Measurements from ENCODE around the gene CYP2B6. TPM values are rescaled to one million over a fixed set of nuclear protein-coding genes. Genes with fewer than 3 reads are reported as not detected.
A peak's percentile ranks its signal among the peaks of the same experiment; 100 is the strongest.
"Not testable (repeated sequence)": the region's sequence is repeated elsewhere in the genome, so short reads cannot be mapped to it uniquely, and the experiment has no call there.

Gene CYP2B6
- total RNA-seq, 1 donor from 2014 or later, result not detected

DNA sequence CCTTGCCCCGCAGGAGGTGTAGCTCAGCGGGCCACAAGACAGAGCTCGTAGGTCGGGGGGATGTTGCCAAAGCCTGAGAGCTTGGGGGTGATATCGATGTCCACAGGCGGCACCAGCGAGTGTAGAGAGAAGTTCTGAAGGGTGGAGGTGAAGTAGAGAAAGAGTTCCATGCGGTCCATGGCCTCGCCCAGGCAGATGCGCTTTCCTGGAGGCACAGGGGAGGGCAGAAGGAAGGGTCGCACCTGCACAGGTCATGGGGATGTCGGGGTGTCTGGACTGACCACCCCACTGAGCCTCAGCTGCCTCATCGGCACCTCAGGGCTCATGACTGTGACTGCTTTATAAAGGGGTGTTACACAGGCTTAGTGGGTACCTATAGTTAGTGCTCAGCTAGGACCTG, 59.3 kb downstream of the CYP2B6 start:
- no peaks in the 10 kb centered on the region for H3K36me3 Mint-ChIP-seq (ENCODE audit: unreplicated experiment)
- H3K4me1 Mint-ChIP-seq (ENCODE audit: unreplicated experiment), result no peaks in the 10 kb centered on the region
- no peak overlapping the region for H3K4me3 Mint-ChIP-seq (ENCODE audit: unreplicated experiment)
- DNase-seq (ENCODE audit: extremely low spot score, unreplicated experiment), result peak; percentile 79
- no peak overlapping the region for H3K27ac Mint-ChIP-seq (ENCODE audit: unreplicated experiment)
- H3K27me3 Mint-ChIP-seq (ENCODE audit: unreplicated experiment), result peaks cover 9% of the 10 kb centered on the region
- TF ChIP-seq, protein P1, sequence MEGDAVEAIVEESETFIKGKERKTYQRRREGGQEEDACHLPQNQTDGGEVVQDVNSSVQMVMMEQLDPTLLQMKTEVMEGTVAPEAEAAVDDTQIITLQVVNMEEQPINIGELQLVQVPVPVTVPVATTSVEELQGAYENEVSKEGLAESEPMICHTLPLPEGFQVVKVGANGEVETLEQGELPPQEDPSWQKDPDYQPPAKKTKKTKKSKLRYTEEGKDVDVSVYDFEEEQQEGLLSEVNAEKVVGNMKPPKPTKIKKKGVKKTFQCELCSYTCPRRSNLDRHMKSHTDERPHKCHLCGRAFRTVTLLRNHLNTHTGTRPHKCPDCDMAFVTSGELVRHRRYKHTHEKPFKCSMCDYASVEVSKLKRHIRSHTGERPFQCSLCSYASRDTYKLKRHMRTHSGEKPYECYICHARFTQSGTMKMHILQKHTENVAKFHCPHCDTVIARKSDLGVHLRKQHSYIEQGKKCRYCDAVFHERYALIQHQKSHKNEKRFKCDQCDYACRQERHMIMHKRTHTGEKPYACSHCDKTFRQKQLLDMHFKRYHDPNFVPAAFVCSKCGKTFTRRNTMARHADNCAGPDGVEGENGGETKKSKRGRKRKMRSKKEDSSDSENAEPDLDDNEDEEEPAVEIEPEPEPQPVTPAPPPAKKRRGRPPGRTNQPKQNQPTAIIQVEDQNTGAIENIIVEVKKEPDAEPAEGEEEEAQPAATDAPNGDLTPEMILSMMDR (IDR thresholded peaks at IDR 0.05), result no peak
- no peaks in the 10 kb centered on the region for H3K9me3 Mint-ChIP-seq (ENCODE audit: unreplicated experiment)

GRCh38 chr19:41052162-41052561, 61.1 kb downstream of the CYP2B6 start:
- DNase-seq (ENCODE audit: extremely low spot score, unreplicated experiment), result peak; percentile 65
- H3K4me3 Mint-ChIP-seq (ENCODE audit: unreplicated experiment); H3K36me3 Mint-ChIP-seq (ENCODE audit: unreplicated experiment); H3K27ac Mint-ChIP-seq (ENCODE audit: unreplicated experiment); H3K9me3 Mint-ChIP-seq (ENCODE audit: unreplicated experiment); H3K27me3 Mint-ChIP-seq (ENCODE audit: unreplicated experiment); H3K4me1 Mint-ChIP-seq (ENCODE audit: unreplicated experiment): not testable (repeated sequence)

- H3K36me3 Mint-ChIP-seq (ENCODE audit: unreplicated experiment); H3K27me3 Mint-ChIP-seq (ENCODE audit: unreplicated experiment); H3K4me3 Mint-ChIP-seq (ENCODE audit: unreplicated experiment); H3K27ac Mint-ChIP-seq (ENCODE audit: unreplicated experiment); H3K4me1 Mint-ChIP-seq (ENCODE audit: unreplicated experiment); H3K9me3 Mint-ChIP-seq (ENCODE audit: unreplicated experiment): not testable (repeated sequence)
- DNase-seq (ENCODE audit: extremely low spot score, unreplicated experiment), result peak; percentile 36
These were observed 62.2 kb downstream of the CYP2B6 start for GRCh38 chr19:41053331-41053730.

- TF ChIP-seq, protein P1 (IDR thresholded peaks at IDR 0.05), result no peak
- no peaks in the 10 kb centered on the region for H3K36me3 Mint-ChIP-seq (ENCODE audit: unreplicated experiment)
- DNase-seq (ENCODE audit: extremely low spot score, unreplicated experiment), result peak; percentile 57
- no peaks in the 10 kb centered on the region for H3K4me1 Mint-ChIP-seq (ENCODE audit: unreplicated experiment)
- H3K4me3 Mint-ChIP-seq (ENCODE audit: unreplicated experiment), result no peak overlapping the region
- no peaks in the 10 kb centered on the region for H3K9me3 Mint-ChIP-seq (ENCODE audit: unreplicated experiment)
- peaks cover 11% of the 10 kb centered on the region for H3K27me3 Mint-ChIP-seq (ENCODE audit: unreplicated experiment)
- no peak overlapping the region for H3K27ac Mint-ChIP-seq (ENCODE audit: unreplicated experiment)
These were observed 74.0 kb downstream of the CYP2B6 start for GRCh38 chr19:41064974-41065569.

Other genes starting within 250 kb of the CYP2B6 start
- gene ACTMAP, start 240.8 kb upstream of the CYP2B6 start, total RNA-seq, result 14.6 and 17.0 TPM in 2 replicates
- 48.0 and 53.2 TPM in 2 replicates for gene SNRPA, start 240.1 kb upstream of the CYP2B6 start, total RNA-seq
- gene MIA, start 215.8 kb upstream of the CYP2B6 start, total RNA-seq, result 2.0 TPM in 1 of 2 replicates, not detected in the other
- gene RAB4B, start 213.0 kb upstream of the CYP2B6 start, total RNA-seq, result 19.7 and 20.4 TPM in 2 replicates
- gene EGLN2, start 192.1 kb upstream of the CYP2B6 start, total RNA-seq, result 94.3 and 104 TPM in 2 replicates
- not detected in 2 replicates for gene CYP2A6, start 140.8 kb upstream of the CYP2B6 start, total RNA-seq
- not detected in 2 replicates for gene CYP2A7, start 109.1 kb upstream of the CYP2B6 start, total RNA-seq
- gene CYP2A13, start 97.2 kb downstream of the CYP2B6 start, total RNA-seq, result not detected in 2 replicates
- gene CYP2F1, start 123.2 kb downstream of the CYP2B6 start, total RNA-seq, result not detected in 2 replicates
- not detected in 2 replicates for gene CYP2S1, start 201.9 kb downstream of the CYP2B6 start, total RNA-seq
- 250 and 265 TPM in 2 replicates for gene AXL, start 227.9 kb downstream of the CYP2B6 start, total RNA-seq

All from osteocyte (in vitro differentiated cells).